T-helper 1 cell (primary cell): ENCODE data around the gene ZZZ3.
"Not testable (repeated sequence)": the region's sequence is repeated elsewhere in the genome, so short reads cannot be mapped to it uniquely, and the experiment has no call there.

Experiments used
- DNase-seq, 5 donors: peaks; one replicate each; pipeline ENCODE4 v3.0.0-alpha.2; 2012 to 2020

Gene ZZZ3

GRCh38 chr1:77668924-77669449 lies 13.5 kb downstream of the ZZZ3 start:
- DNase-seq, result no peak

DNA sequence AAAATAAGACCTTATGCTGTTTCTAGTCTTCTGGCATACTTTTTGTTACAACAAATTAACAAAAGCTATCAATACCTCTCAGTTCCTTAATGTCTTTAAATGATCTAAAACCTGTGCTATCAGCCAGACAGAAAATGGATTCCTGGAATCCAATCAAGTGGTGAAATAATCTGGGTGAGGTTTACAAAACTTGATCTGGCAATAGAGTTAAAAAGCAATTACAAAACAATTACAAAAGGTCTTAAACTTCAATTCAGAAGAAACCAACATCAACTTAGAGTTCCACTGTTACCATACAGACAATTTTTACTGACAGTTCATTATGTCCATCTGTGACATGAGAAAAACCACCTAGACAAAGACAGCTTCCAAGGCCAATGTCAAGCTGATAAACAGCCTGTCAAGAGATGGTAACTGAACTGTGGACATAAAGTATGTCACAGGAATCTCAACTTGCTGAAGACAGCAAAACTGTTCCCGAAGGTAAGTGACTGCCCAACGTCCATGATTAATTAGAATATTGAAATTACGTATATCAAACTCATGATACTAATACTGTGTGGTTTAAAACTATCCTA lies 17.4 kb downstream of the ZZZ3 start:
- DNase-seq, result no peak

GRCh38 chr1:77661696-77662095 lies 20.8 kb downstream of the ZZZ3 start:
- DNase-seq, result no peak

DNA sequence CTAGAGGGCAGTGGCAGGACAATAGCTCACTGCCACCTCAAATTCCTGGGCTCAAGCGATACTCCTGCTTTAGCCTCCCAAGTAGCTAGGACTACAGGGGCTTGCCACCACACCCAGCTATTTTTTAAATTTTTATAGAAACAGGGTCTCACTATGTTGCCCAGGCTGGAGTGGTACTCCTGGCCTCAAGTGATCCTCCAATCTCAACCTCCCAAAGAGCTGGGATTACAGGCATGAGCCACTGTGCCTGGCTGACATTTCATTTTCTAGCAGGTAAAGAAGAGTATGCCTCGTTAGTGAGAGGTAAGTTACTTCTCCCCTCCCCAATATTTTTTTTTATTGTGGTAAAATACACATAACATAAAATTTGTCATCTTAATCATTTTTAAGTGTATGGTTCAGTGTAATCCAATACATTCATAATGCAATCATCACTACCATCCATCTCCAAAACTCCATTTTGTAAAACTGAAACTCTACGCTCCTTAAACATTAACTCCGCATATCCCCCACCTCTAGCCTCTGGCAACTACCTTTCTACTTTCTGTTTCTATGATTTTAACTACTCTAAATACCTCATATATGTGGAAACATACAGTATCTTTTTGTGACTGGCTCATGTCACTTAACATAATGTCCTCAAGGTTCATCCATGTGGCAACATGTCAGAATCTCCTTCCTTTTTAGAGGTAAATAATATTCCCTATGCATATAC lies 22.4 kb downstream of the ZZZ3 start:
- DNase-seq, result no peak

DNA sequence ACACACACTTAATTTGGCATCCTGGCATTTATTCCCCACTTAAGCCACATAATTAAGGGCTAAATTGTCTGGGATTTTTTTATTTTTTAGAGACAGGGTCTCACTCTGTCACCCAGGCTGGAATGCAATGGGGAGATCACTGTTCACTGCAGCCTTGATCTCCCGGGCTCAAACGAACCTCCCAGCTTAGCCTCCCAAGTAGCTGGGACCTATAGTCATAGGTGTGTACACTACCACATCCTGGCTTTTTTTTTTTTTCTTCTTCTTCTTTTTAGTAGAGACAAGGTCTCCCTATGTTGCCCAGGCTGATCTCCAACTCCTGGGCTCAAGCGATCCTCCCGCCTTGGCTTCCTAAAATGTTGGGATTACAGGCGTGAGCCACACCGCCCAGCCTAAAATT lies 24.2 kb downstream of the ZZZ3 start:
- DNase-seq, result no peak

DNA sequence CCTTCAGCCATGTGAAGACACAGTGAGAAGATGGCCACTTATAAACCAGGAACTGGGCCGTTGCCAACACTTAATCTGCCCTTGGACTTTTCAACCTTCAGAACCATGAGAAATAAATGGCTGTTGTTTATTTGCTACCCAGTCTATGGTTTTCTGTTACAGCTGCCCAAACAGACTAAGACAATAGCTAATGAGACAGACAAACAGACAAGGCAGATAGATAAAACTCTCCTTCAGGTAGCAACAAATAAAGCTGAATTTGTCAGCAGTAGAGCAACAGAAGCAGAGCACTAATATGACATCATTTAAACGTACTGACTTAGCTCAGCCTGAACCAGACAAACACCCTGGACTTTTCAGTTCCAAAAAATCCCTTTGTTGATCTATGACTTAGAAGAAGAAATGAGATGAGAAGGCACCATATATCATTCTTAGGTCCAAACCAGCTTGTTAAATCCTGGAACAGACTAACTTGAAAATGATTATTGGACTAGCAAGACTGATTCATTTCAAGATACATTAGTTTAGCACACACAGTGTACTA lies 27.0 kb downstream of the ZZZ3 start:
- no peak for DNase-seq

DNA sequence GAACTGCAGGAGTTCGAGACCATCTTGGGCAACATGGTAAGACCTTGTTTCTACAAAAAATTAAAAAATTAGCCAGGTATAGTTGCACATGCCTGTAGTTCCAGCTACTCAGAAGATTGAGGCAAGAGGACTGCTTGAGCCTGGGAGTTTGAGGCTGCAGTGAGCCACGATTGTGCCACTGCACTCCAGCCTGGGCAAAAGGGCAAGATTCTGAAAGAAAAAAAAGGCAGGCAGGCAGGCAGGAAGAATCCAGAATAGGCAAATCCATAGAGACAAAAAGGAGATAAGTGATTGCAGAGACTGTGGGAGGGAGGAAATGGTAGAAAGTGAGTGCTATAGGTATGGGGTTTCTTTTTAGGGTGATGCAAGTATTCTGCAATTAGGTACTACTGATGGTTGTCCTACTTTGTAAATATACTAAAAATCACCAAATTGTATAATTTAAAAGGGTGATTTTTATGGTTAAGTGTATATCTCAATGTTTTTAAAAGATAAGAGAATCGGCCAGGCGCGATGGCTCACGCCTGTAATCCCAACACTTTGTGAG lies 29.4 kb downstream of the ZZZ3 start:
- no peak for DNase-seq

GRCh38 chr1:77652268-77652667 lies 30.2 kb downstream of the ZZZ3 start:
- no peak for DNase-seq

- DNase-seq, result no peak
Observed at GRCh38 chr1:77649127-77649526, 33.3 kb downstream of the ZZZ3 start.

DNA sequence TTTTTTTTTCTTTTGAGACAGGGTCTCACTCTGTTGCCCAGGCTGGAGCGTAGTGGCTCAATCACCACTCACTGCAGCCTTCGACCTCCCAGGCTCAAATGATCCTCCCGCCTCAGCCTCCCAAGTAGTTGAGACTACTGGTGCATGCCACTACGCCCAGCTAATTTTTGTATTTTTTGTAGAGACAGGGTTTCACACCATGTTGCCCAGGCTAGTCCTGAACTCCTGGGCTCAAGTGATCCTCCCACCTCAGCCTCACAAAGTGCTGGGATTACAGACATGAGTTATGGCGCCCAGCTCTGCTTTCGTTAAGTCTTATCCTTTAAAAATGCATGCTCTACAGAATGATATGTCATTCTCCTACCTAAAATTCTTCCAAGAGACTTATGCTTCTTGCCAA lies 36.2 kb downstream of the ZZZ3 start:
- DNase-seq, result not testable (repeated sequence)

- DNase-seq, result no peak
Observed at GRCh38 chr1:77643456-77643855, 39.0 kb downstream of the ZZZ3 start.

DNA sequence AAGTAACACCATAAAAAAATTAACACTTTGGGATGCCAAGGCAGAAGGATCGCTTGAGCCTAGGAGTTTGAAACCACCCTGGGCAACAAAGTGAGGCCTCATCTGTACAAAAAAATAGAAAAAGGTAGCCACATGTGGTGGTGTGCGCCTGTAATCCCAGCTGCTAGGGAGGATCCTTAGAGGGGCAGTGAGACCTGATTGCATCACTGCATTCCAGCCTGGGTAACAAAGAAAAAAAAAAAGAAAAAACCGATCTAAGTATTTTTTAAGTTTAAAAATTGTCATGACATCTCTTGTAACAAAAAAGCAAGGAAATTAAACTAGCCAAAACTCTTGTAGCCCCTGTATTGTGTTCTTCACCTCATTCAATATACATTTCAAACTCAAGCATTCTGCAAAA lies 39.5 kb downstream of the ZZZ3 start:
- DNase-seq, result no peak

GRCh38 chr1:77642196-77642595 lies 40.3 kb downstream of the ZZZ3 start:
- DNase-seq, result no peak

DNA sequence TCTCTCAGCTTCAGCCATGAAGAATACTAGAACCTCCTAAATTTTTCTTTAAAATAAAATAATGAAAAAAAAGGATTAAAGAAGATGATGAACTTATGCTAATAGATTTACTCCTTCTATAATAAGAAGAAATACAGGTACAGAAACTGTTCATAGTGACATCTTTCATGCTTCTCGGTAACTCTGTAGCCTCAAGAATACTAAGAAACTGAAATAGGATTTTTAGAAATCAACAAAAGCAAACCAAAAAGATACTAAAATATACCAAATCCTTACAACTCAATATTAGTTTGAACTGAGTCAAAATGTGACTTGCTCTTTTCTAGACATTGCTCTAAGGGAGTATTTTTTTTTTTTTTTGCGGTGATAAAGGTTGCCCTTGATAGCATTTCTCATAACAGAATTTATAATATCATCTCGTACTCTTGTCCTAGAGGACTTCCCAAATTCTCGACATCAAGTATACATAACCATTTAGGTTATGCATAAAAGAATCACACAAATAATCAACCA lies 42.8 kb downstream of the ZZZ3 start:
- no peak for DNase-seq

DNA sequence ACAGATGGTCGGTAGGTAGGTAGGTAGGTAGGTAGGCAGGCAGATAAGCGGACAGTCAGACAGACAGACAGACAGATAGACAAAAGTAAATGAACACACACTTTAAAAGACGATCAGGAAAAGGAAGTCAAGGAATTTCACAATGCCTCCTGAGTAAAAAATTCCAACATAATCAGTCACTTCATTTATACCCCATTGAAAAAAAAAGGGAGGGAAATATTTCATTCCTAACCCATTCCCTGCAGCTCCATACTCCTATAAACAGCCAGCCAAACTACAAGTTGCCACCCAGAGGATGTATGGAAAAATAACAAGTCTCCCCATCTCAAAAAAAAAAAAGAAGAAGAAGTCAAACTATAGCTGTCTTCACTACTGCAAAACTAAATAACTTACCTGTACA lies 43.4 kb downstream of the ZZZ3 start:
- no peak for DNase-seq

DNA sequence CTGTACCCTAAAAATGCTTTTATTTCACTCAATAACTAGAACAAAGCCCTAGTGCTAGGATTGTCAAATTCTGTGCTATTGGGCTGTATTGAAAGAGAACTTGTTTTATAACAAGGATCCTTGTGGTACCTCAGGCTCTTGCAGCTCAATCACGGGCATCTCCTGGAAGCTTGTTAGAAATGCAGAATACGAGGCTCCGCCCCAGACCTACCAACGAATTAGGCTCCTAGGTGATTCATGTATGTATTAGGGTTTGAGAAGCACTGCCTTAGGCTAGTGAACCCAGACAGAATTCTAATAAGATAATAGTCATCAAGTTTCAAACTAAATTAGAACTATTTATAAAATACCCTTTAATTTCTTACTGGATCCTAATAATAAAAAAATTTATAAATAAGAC lies 45.6 kb downstream of the ZZZ3 start:
- DNase-seq, result no peak
